Prostate gland (tissue), 2 donors: ENCODE data around the gene WNK4. TPM values are rescaled to one million over a fixed set of nuclear protein-coding genes. Genes with fewer than 3 reads are reported as not detected.
"Not testable (repeated sequence)": the region's sequence is repeated elsewhere in the genome, so short reads cannot be mapped to it uniquely, and the experiment has no call there.

ENCODE experiments used
- DNase-seq: peaks from one replicate; pipeline ENCODE4 v3.0.0-alpha.2; 2019; ENCODE audit warnings: low spot score
- H3K27ac ChIP-seq, 2 donors: fragments of 200-600 bp; sonication (generic); 2 replicates each; pipeline ENCODE4 v1.5.1; 2017 to 2019
- H3K27me3 ChIP-seq: fragments of 200-600 bp; sonication (generic); replicated peaks from 2 replicates; pipeline ENCODE4 v1.5.1; 2019; ENCODE audit not compliant: insufficient read depth
- H3K36me3 ChIP-seq, 2 donors: fragments of 200-600 bp; sonication (generic); 1 replicate in 1 of 2; 2 replicates in 1 of 2; pipeline versions ENCODE4 v1.5.1 to v1.8.1; 2017 to 2019
- H3K4me1 ChIP-seq: fragments of 200-600 bp; sonication (generic); replicated peaks from 2 replicates; pipeline ENCODE4 v1.5.1; 2019
- H3K4me3 ChIP-seq, 2 donors: fragments of 200-600 bp; sonication (generic); 2 replicates each; pipeline ENCODE4 v1.5.1; 2017 to 2019
- H3K9me3 ChIP-seq: fragments of 200-600 bp; sonication (generic); 2 replicates; pipeline ENCODE4 v1.5.1; 2017
- CTCF ChIP-seq, 4 experiments: fragments of 200-600 bp in 2 of 4; fragments of 450-650 bp in 2 of 4; sonication (generic) in 2 of 4; IDR thresholded peaks; 1 replicate in 3 of 4; 2 replicates in 1 of 4; pipeline ENCODE4 v1.5.1; 2016 to 2019; ENCODE audit warnings: antibody characterized with exemption in 4 of 4, mild to moderate bottlenecking in 2 of 4, moderate library complexity in 2 of 4
- POLR2A ChIP-seq: fragments of 450-650 bp; IDR thresholded peaks from one replicate; pipeline ENCODE4 v1.6.1; 2016; ENCODE audit warnings: antibody characterized with exemption, mild to moderate bottlenecking
- POLR2AphosphoS5 ChIP-seq: sonication (generic); formaldehyde crosslinking; IDR thresholded peaks from one replicate; pipeline ENCODE4 v1.6.1; 2017; ENCODE audit warnings: antibody characterized with exemption
- WGBS: methylation state at CpG from one replicate; pipeline ENCODE4 v1.1.5; 2018; 5-methylcytosine and 5-hydroxymethylcytosine counted together
- intact Hi-C: fragments of 100-400 bp; cut with DNase I; formaldehyde crosslinking; loops from one replicate; pipeline ENCODE4 v1.14.2; 2022
- total RNA-seq, 2 donors: library from RNA; depleted of rRNA; stranded (reverse); fragments of >200 nt; gene quantifications; one replicate each; pipeline ENCODE4 v1.1.0, GENCODE V29; 2016

Gene WNK4
- total RNA-seq, 2 donors from 2014 or later: 24.7 to 28.9 TPM

GRCh38 chr17:42761638-42762037, 18.8 kb upstream of the WNK4 start:
- H3K27ac ChIP-seq: peak overlapping the region; percentile 47 to 53
- intact Hi-C loops: loop anchor here (10.0 kb wide), 1 partner anchor 177 kb away; no protein-coding TSS in a partner anchor
- H3K36me3 ChIP-seq: no peaks in the 10 kb centered on the region
- H3K9me3 ChIP-seq: no peaks in the 10 kb centered on the region
- no peaks in the 10 kb centered on the region for H3K4me1 ChIP-seq
- TF ChIP-seq POLR2AphosphoS5 (no peak), POLR2A (no peak), CTCF (IDR thresholded peaks at IDR 0.05) (no peak)
- 42% methylated on average over 12 of the region's 12 CpGs for WGBS
- H3K27me3 ChIP-seq: no peaks in the 10 kb centered on the region
- no peak for DNase-seq
- peak overlapping the region; percentile 48 to 52 for H3K4me3 ChIP-seq

- WGBS: 92% methylated on average over 6 of the region's 6 CpGs
- TF ChIP-seq CTCF (IDR thresholded peaks at IDR 0.05): no peak
- TF ChIP-seq POLR2AphosphoS5: no peak
- no peak for TF ChIP-seq POLR2A
- Histone ChIP-seq H3K4me3 (no peak overlapping the region), H3K27me3 (no peaks in the 10 kb centered on the region), H3K4me1 (no peaks in the 10 kb centered on the region), H3K9me3 (no peaks in the 10 kb centered on the region), H3K27ac (no peak overlapping the region), H3K36me3 (no peaks in the 10 kb centered on the region)
- intact Hi-C loops: loop anchor here (10.0 kb wide), 1 partner anchor 181 kb away; no protein-coding TSS in a partner anchor
- no peak for DNase-seq
These were observed 14.3 kb upstream of the WNK4 start for GRCh38 chr17:42766124-42766523.

- H3K27ac ChIP-seq: no peak overlapping the region
- H3K4me3 ChIP-seq: no peak overlapping the region
- H3K9me3 ChIP-seq: no peaks in the 10 kb centered on the region
- TF ChIP-seq POLR2AphosphoS5 (no peak), CTCF (IDR thresholded peaks at IDR 0.05) (no peak), POLR2A (no peak)
- H3K4me1 ChIP-seq: no peaks in the 10 kb centered on the region
- no peaks in the 10 kb centered on the region for H3K36me3 ChIP-seq
- DNase-seq: no peak
- intact Hi-C loops: loop anchor here (10.0 kb wide), 1 partner anchor 183 kb away; no protein-coding TSS in a partner anchor
- no peaks in the 10 kb centered on the region for H3K27me3 ChIP-seq
These were observed 12.9 kb upstream of the WNK4 start for GRCh38 chr17:42767512-42767911.

- not testable (repeated sequence) for H3K4me3 ChIP-seq, H3K27ac ChIP-seq, DNase-seq, H3K27me3 ChIP-seq, H3K4me1 ChIP-seq, H3K9me3 ChIP-seq, H3K36me3 ChIP-seq
- intact Hi-C loops: loop anchor here (10.0 kb wide), 1 partner anchor 183 kb away; no protein-coding TSS in a partner anchor
- 66% methylated on average over 9 of the region's 9 CpGs for whole genome bisulfite sequencing
These were observed 12.4 kb upstream of the WNK4 start for GRCh38 chr17:42768006-42768405.

- H3K36me3 ChIP-seq, H3K27me3 ChIP-seq, H3K4me1 ChIP-seq, H3K27ac ChIP-seq, H3K4me3 ChIP-seq, DNase-seq, H3K9me3 ChIP-seq: not testable (repeated sequence)
- 87% methylated on average over 10 of the region's 10 CpGs for WGBS
- intact Hi-C loops: loop anchor here (10.0 kb wide), 1 partner anchor 185 kb away; no protein-coding TSS in a partner anchor
These were observed 10.4 kb upstream of the WNK4 start for GRCh38 chr17:42769964-42770363.

- intact Hi-C loops: no loop called here
- H3K4me1 ChIP-seq: peaks cover 3% of the 10 kb centered on the region
- no peak for DNase-seq
- H3K36me3 ChIP-seq: peaks cover 0 to 3% of the 10 kb centered on the region in 2 donors
- H3K4me3 ChIP-seq: peak overlapping the region; percentile 76 to 77
- 11% methylated on average over 3 of the region's 3 CpGs for WGBS
- TF ChIP-seq CTCF (IDR thresholded peaks at IDR 0.05) (no peak), POLR2A (no peak), POLR2AphosphoS5 (no peak)
- H3K27ac ChIP-seq: peak overlapping the region; percentile 80 to 84
- no peaks in the 10 kb centered on the region for H3K27me3 ChIP-seq
- H3K9me3 ChIP-seq: no peaks in the 10 kb centered on the region
These were observed 7.5 kb upstream of the WNK4 start for GRCh38 chr17:42772945-42773289.
